ENCODE data around the gene CDH13. TPM values are rescaled to one million over a fixed set of nuclear protein-coding genes. Genes with fewer than 3 reads are reported as not detected.

The CDH13 gene
- total RNA-seq, 2 donors from 2014 or later = 2.4 to 6.3 TPM

DNA sequence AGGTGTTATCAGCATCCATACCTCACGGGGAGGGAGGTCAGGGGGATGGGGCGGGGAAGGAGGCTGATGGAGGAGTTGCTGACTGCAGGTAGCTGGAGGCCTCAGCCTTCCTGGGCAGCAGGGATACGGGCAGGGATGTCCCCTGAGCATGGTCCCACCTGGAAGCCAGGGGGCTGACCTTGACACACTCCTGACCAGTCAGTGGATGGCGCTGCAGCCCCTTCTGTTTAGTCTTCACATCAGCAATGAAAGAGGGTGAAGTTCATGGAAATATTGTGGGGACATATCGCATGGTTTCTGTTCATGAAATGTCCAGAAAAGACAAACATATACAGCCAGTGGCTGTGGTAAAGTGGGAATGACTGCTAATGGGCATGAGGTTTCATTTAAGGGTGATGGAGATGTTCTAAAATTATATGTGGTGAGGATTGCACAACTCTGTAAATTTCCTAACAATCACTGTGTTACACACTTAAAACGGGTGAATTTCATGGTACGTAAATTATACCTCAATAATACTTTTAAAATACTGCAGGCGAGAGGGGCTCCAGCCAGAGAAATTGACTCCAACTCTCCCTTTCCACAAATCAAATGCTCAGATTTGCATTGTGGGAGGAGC is 489.6 kb downstream of the CDH13 start:
- Histone ChIP-seq H3K4me1 (no peaks in the 10 kb centered on the region), H3K27me3 (no peaks in the 10 kb centered on the region), H3K27ac (no peak overlapping the region), H3K36me3 (no peaks in the 10 kb centered on the region), H3K9me3 (no peaks in the 10 kb centered on the region), H3K4me3 (no peak overlapping the region), H3K9ac (ENCODE audit: low read depth in 2 of 2, low read length in 2 of 2) (no peak overlapping the region)
- intact Hi-C loops (cut with DNase I) = no loop called here
- TF ChIP-seq, protein P1, sequence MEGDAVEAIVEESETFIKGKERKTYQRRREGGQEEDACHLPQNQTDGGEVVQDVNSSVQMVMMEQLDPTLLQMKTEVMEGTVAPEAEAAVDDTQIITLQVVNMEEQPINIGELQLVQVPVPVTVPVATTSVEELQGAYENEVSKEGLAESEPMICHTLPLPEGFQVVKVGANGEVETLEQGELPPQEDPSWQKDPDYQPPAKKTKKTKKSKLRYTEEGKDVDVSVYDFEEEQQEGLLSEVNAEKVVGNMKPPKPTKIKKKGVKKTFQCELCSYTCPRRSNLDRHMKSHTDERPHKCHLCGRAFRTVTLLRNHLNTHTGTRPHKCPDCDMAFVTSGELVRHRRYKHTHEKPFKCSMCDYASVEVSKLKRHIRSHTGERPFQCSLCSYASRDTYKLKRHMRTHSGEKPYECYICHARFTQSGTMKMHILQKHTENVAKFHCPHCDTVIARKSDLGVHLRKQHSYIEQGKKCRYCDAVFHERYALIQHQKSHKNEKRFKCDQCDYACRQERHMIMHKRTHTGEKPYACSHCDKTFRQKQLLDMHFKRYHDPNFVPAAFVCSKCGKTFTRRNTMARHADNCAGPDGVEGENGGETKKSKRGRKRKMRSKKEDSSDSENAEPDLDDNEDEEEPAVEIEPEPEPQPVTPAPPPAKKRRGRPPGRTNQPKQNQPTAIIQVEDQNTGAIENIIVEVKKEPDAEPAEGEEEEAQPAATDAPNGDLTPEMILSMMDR (IDR thresholded peaks at IDR 0.05) = no peak
- DNase-seq = no peak

DNA sequence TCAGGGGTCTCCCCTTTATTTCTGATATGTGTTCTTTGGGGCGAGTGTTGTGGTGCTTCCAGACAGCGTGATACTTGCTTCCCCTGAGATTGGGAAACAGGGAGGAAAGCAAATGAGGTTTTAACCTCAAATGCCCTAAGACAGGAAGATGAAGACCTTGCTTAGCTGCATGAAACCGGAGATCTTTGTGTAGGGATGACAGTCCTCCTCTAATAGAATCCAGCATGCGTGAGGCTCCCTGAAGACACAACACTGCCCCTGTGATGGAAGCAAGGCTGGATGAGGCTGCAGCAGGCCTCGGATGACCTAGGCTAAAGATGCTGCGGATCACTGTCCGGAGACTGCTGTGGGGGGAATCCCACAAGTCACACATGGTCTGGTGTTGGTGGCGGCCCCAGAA is 491.0 kb downstream of the CDH13 start:
- DNase-seq = no peak
- H3K9ac ChIP-seq (ENCODE audit: low read depth in 2 of 2, low read length in 2 of 2) = no peak overlapping the region
- TF ChIP-seq, protein P1 (IDR thresholded peaks at IDR 0.05) = no peak
- no peaks in the 10 kb centered on the region for H3K27me3 ChIP-seq
- intact Hi-C loops (cut with DNase I) = no loop called here
- H3K36me3 ChIP-seq = no peaks in the 10 kb centered on the region
- no peaks in the 10 kb centered on the region for H3K4me1 ChIP-seq
- H3K27ac ChIP-seq = no peak overlapping the region
- H3K4me3 ChIP-seq = no peak overlapping the region
- no peaks in the 10 kb centered on the region for H3K9me3 ChIP-seq

DNA sequence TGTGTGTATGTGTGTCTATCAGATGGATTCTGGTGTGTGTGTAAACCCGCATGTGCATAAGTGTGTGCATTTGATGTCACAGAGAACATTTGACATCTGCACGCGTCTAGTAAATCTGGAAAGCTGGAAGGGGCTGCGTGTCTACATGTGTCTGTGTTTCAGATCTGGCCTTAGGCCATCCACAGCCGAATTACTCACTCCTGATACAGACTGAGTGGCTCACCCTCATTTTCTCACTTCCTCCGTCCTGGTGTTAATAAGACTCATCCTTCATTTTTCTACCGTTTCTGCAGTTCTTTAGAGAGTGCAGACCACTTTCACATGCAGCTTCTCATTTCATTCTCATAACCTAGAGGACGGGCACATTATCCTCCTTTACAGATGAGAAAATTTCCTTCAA is 491.6 kb downstream of the CDH13 start:
- H3K27ac ChIP-seq = no peak overlapping the region
- no peak overlapping the region for H3K4me3 ChIP-seq
- intact Hi-C loops (cut with DNase I) = no loop called here
- H3K9ac ChIP-seq (ENCODE audit: low read depth in 2 of 2, low read length in 2 of 2) = no peak overlapping the region
- no peaks in the 10 kb centered on the region for H3K9me3 ChIP-seq
- H3K4me1 ChIP-seq = no peaks in the 10 kb centered on the region
- DNase-seq = no peak
- TF ChIP-seq, protein P1 (IDR thresholded peaks at IDR 0.05) = no peak
- no peaks in the 10 kb centered on the region for H3K36me3 ChIP-seq
- H3K27me3 ChIP-seq = no peaks in the 10 kb centered on the region

DNA sequence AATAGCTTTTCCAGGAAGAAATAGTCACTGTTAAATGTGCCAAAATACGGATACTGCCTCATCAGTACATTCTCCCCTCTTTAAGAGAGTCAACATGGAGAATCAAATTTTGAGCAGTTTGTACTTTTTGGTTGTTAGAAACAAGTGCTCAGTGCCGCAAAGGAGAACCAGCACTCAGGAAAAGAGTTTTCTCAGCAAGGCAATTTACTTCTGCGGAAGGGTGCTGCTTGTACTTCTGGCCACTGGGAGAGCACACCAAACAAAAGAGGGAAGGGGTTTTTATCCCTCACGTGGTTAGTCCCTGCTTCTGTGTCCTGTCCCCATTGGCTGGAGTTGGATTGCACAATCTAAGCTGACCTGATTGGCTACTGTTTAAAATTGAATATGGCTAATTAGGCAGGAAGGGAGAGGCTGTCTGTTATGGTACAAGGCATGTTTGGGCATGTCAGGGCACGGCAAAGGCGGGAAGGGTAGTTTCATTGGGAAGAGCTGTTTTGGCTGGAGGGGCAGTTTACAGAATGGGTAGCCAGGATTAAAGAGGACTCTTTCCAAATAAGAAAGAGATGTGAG is 499.3 kb downstream of the CDH13 start:
- TF ChIP-seq, protein P1 (IDR thresholded peaks at IDR 0.05) = no peak
- Histone ChIP-seq H3K36me3 (no peaks in the 10 kb centered on the region), H3K27ac (no peak overlapping the region), H3K27me3 (no peaks in the 10 kb centered on the region), H3K9me3 (no peaks in the 10 kb centered on the region), H3K4me1 (no peaks in the 10 kb centered on the region), H3K9ac (ENCODE audit: low read depth in 2 of 2, low read length in 2 of 2) (no peak overlapping the region), H3K4me3 (no peak overlapping the region)
- intact Hi-C loops (cut with DNase I) = no loop called here
- no peak for DNase-seq

DNA sequence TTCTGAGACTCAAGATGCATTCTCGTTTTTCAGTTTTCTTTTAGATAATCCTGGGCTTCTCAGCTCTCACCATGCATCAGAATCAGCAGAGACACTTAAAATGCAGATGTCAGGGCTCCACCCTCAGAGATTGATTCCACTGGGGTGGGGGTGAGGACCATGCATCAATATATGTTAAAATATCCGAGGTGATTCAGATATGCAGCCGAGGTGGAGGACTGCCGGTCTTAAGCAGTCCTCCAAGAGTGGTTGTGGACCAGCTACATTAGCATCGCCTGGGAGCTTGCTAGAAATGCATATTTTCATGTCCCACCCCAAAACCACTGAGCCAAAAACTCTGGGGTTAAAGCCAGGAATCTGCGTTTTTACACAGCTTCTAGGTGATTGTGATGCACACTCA is 501.3 kb downstream of the CDH13 start:
- Histone ChIP-seq H3K27ac (no peak overlapping the region), H3K9me3 (no peaks in the 10 kb centered on the region), H3K4me1 (no peaks in the 10 kb centered on the region), H3K36me3 (no peaks in the 10 kb centered on the region), H3K27me3 (no peaks in the 10 kb centered on the region), H3K4me3 (no peak overlapping the region), H3K9ac (ENCODE audit: low read depth in 2 of 2, low read length in 2 of 2) (no peak overlapping the region)
- DNase-seq = no peak
- intact Hi-C loops (cut with DNase I) = no loop called here
- TF ChIP-seq, protein P1 (IDR thresholded peaks at IDR 0.05) = no peak
